HEK293 (cell line): Measurements from ENCODE around the gene SLF2.

Source experiments
- BCL11A ChIP-seq: fragments of 450-650 bp; formaldehyde crosslinking; IDR thresholded peaks from 2 replicates; pipeline ENCODE4 v1.5.1; 2016; ENCODE audit warnings: low read depth, missing biosample characterization, missing genetic modification characterization
- FEZF1 ChIP-seq: fragments of 450-650 bp; formaldehyde crosslinking; IDR thresholded peaks from 2 replicates; pipeline ENCODE4 v1.5.1; 2016; ENCODE audit warnings: missing biosample characterization, missing genetic modification characterization
- GLIS1 ChIP-seq: fragments of 450-650 bp; formaldehyde crosslinking; IDR thresholded peaks from 2 replicates; pipeline ENCODE4 v1.5.1; 2016; ENCODE audit warnings: missing biosample characterization, missing genetic modification characterization
- GLIS2 ChIP-seq: fragments of 450-650 bp; formaldehyde crosslinking; IDR thresholded peaks from 2 replicates; pipeline ENCODE4 v1.5.1; 2016; ENCODE audit warnings: missing biosample characterization, missing genetic modification characterization
- KLF9 ChIP-seq: fragments of 450-650 bp; formaldehyde crosslinking; IDR thresholded peaks from 2 replicates; pipeline ENCODE4 v1.5.1; 2016; ENCODE audit warnings: missing biosample characterization, missing genetic modification characterization, low read depth
- SCRT2 ChIP-seq: fragments of 450-650 bp; formaldehyde crosslinking; IDR thresholded peaks from 2 replicates; pipeline ENCODE4 v1.5.1; 2016; ENCODE audit warnings: missing biosample characterization, missing genetic modification characterization
- SP2 ChIP-seq: fragments of 450-650 bp; formaldehyde crosslinking; IDR thresholded peaks from 2 replicates; pipeline ENCODE4 v1.5.1; 2016; ENCODE audit warnings: missing biosample characterization, missing genetic modification characterization
- SP7 ChIP-seq: fragments of 450-650 bp; formaldehyde crosslinking; IDR thresholded peaks from 2 replicates; pipeline ENCODE4 v1.5.1; 2016; ENCODE audit warnings: missing biosample characterization, missing genetic modification characterization
- ZBTB48 ChIP-seq: fragments of 450-650 bp; formaldehyde crosslinking; IDR thresholded peaks from 2 replicates; pipeline ENCODE4 v1.5.1; 2016; ENCODE audit warnings: missing biosample characterization, missing genetic modification characterization
- ZFHX2 ChIP-seq: fragments of 450-650 bp; formaldehyde crosslinking; conservative IDR thresholded peaks from 2 replicates; pipeline ENCODE4 v1.5.1; 2016; ENCODE audit warnings: missing biosample characterization, missing genetic modification characterization
- ZFP37 ChIP-seq: fragments of 450-650 bp; formaldehyde crosslinking; IDR thresholded peaks from 2 replicates; pipeline ENCODE4 v1.5.1; 2016; ENCODE audit warnings: missing biosample characterization, missing genetic modification characterization
- ZNF10 ChIP-seq: fragments of 450-650 bp; formaldehyde crosslinking; IDR thresholded peaks from 2 replicates; pipeline ENCODE4 v1.5.1; 2017; ENCODE audit warnings: missing biosample characterization, missing genetic modification characterization
- ZNF114 ChIP-seq: fragments of 450-650 bp; formaldehyde crosslinking; IDR thresholded peaks from 2 replicates; pipeline ENCODE4 v1.5.0; 2017; ENCODE audit warnings: missing biosample characterization, missing genetic modification characterization
- ZNF140 ChIP-seq: fragments of 450-650 bp; formaldehyde crosslinking; IDR thresholded peaks from 2 replicates; pipeline ENCODE4 v1.5.1; 2016; ENCODE audit warnings: missing biosample characterization, missing genetic modification characterization
- ZNF2 ChIP-seq: fragments of 450-650 bp; formaldehyde crosslinking; IDR thresholded peaks from 2 replicates; pipeline ENCODE4 v1.5.1; 2016; ENCODE audit warnings: missing biosample characterization, missing genetic modification characterization
- ZNF354C ChIP-seq: fragments of 450-650 bp; formaldehyde crosslinking; IDR thresholded peaks from 2 replicates; pipeline ENCODE4 v1.5.1; 2016; ENCODE audit warnings: missing biosample characterization, missing genetic modification characterization, low read depth, borderline replicate concordance
- ZNF518A ChIP-seq: fragments of 450-650 bp; formaldehyde crosslinking; conservative IDR thresholded peaks from 2 replicates; pipeline ENCODE4 v1.5.1; 2016; ENCODE audit warnings: low read depth, missing biosample characterization, missing genetic modification characterization
- ZNF580 ChIP-seq: fragments of 450-650 bp; formaldehyde crosslinking; IDR thresholded peaks from 2 replicates; pipeline ENCODE4 v1.5.1; 2016; ENCODE audit warnings: missing biosample characterization, missing genetic modification characterization
- ZNF600 ChIP-seq: fragments of 450-650 bp; formaldehyde crosslinking; IDR thresholded peaks from 2 replicates; pipeline ENCODE4 v1.5.1; 2016; ENCODE audit warnings: missing biosample characterization, missing genetic modification characterization
- ZNF610 ChIP-seq: fragments of 450-650 bp; formaldehyde crosslinking; IDR thresholded peaks from 2 replicates; pipeline ENCODE4 v1.5.1; 2016; ENCODE audit warnings: missing biosample characterization, missing genetic modification characterization, borderline replicate concordance
- ZNF624 ChIP-seq: fragments of 450-650 bp; formaldehyde crosslinking; IDR thresholded peaks from 2 replicates; pipeline ENCODE4 v1.5.1; 2017; ENCODE audit warnings: missing biosample characterization, missing genetic modification characterization
- ZNF629 ChIP-seq: fragments of 450-650 bp; formaldehyde crosslinking; IDR thresholded peaks from 2 replicates; pipeline ENCODE4 v1.5.1; 2017; ENCODE audit warnings: missing biosample characterization, missing genetic modification characterization
- ZNF645 ChIP-seq: fragments of 450-650 bp; formaldehyde crosslinking; IDR thresholded peaks from 2 replicates; pipeline ENCODE4; 2016; ENCODE audit warnings: missing biosample characterization, missing genetic modification characterization
- TF ChIP-seq, protein P1 (sequence below): fragments of 450-650 bp; formaldehyde crosslinking; conservative IDR thresholded peaks from 2 replicates; pipeline ENCODE4 v1.5.1; 2016; ENCODE audit warnings: low read depth, missing biosample characterization, missing genetic modification characterization
- TF ChIP-seq, protein P2 (sequence below): fragments of 450-650 bp; formaldehyde crosslinking; IDR thresholded peaks from 2 replicates; pipeline ENCODE4 v1.5.1; 2016; ENCODE audit warnings: missing biosample characterization, missing genetic modification characterization
- TF ChIP-seq, protein P3 (sequence below): IDR thresholded peaks from 2 replicates; pipeline ENCODE4 v1.6.1; 2011; ENCODE audit warnings: mild to moderate bottlenecking, low read depth, low read length, borderline replicate concordance

The SLF2 gene

GRCh38 chr10:100986952-100987684, 74.4 kb downstream of the SLF2 start, which contains the start of the genes MRPL43 and TWNK (continued):
- TF ChIP-seq ZNF518A (tag by site-specific recombination): peak; percentile 99
- 0 out of 2 replicates have a peak, but pooled peaks have one; percentile 57 for TF ChIP-seq ZNF645
- peak; percentile 56; the same call in 1 of the 2 replicates for TF ChIP-seq ZNF2 (tag by site-specific recombination)
- peak; percentile 73; the same call in 1 of the 2 replicates for TF ChIP-seq ZNF600 (tag by site-specific recombination)
- TF ChIP-seq ZNF580 (tag by site-specific recombination): peak; percentile 72; the same call in 1 of the 2 replicates
- peak; percentile 69; the same call in 1 of the 2 replicates for TF ChIP-seq ZNF629 (tag by site-specific recombination)
- no peak for TF ChIP-seq ZNF140 (tag by site-specific recombination)
- peak; percentile 52 for TF ChIP-seq SP7
- peak; percentile 85 for TF ChIP-seq KLF9 (tag by site-specific recombination)
- TF ChIP-seq ZFP37 (tag by site-specific recombination): 0 out of 2 replicates have a peak, but pooled peaks have one; percentile 14
- TF ChIP-seq, protein P1, sequence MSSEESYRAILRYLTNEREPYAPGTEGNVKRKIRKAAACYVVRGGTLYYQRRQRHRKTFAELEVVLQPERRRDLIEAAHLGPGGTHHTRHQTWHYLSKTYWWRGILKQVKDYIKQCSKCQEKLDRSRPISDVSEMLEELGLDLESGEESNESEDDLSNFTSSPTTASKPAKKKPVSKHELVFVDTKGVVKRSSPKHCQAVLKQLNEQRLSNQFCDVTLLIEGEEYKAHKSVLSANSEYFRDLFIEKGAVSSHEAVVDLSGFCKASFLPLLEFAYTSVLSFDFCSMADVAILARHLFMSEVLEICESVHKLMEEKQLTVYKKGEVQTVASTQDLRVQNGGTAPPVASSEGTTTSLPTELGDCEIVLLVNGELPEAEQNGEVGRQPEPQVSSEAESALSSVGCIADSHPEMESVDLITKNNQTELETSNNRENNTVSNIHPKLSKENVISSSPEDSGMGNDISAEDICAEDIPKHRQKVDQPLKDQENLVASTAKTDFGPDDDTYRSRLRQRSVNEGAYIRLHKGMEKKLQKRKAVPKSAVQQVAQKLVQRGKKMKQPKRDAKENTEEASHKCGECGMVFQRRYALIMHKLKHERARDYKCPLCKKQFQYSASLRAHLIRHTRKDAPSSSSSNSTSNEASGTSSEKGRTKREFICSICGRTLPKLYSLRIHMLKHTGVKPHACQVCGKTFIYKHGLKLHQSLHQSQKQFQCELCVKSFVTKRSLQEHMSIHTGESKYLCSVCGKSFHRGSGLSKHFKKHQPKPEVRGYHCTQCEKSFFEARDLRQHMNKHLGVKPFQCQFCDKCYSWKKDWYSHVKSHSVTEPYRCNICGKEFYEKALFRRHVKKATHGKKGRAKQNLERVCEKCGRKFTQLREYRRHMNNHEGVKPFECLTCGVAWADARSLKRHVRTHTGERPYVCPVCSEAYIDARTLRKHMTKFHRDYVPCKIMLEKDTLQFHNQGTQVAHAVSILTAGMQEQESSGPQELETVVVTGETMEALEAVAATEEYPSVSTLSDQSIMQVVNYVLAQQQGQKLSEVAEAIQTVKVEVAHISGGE: peak; percentile 94
- no peak for TF ChIP-seq ZNF354C (tag by site-specific recombination)
- TF ChIP-seq, protein P2, sequence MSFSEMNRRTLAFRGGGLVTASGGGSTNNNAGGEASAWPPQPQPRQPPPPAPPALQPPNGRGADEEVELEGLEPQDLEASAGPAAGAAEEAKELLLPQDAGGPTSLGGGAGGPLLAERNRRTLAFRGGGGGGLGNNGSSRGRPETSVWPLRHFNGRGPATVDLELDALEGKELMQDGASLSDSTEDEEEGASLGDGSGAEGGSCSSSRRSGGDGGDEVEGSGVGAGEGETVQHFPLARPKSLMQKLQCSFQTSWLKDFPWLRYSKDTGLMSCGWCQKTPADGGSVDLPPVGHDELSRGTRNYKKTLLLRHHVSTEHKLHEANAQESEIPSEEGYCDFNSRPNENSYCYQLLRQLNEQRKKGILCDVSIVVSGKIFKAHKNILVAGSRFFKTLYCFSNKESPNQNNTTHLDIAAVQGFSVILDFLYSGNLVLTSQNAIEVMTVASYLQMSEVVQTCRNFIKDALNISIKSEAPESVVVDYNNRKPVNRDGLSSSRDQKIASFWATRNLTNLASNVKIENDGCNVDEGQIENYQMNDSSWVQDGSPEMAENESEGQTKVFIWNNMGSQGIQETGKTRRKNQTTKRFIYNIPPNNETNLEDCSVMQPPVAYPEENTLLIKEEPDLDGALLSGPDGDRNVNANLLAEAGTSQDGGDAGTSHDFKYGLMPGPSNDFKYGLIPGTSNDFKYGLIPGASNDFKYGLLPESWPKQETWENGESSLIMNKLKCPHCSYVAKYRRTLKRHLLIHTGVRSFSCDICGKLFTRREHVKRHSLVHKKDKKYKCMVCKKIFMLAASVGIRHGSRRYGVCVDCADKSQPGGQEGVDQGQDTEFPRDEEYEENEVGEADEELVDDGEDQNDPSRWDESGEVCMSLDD (tag by site-specific recombination): peak; percentile 57
- TF ChIP-seq FEZF1 (tag by site-specific recombination): no peak
- TF ChIP-seq SCRT2: no peak
- peak; percentile 94 for TF ChIP-seq SP2 (tag by site-specific recombination)
- TF ChIP-seq BCL11A (tag by site-specific recombination): 0 out of 2 replicates have a peak, but pooled peaks have one; percentile 21
- TF ChIP-seq ZNF114 (tag by site-specific recombination): no peak
- TF ChIP-seq ZFHX2 (tag by site-specific recombination): peak; percentile 59
- TF ChIP-seq ZBTB48 (tag by site-specific recombination): peak; percentile 85
- TF ChIP-seq GLIS2 (tag by site-specific recombination): peak; percentile 92
- TF ChIP-seq ZNF10: 0 out of 2 replicates have a peak, but pooled peaks have one; percentile 7
- TF ChIP-seq, protein P3, sequence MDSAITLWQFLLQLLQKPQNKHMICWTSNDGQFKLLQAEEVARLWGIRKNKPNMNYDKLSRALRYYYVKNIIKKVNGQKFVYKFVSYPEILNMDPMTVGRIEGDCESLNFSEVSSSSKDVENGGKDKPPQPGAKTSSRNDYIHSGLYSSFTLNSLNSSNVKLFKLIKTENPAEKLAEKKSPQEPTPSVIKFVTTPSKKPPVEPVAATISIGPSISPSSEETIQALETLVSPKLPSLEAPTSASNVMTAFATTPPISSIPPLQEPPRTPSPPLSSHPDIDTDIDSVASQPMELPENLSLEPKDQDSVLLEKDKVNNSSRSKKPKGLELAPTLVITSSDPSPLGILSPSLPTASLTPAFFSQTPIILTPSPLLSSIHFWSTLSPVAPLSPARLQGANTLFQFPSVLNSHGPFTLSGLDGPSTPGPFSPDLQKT: peak; percentile 51; the same call in 1 of the 2 replicates
- peak; percentile 61 for TF ChIP-seq GLIS1 (tag by site-specific recombination)
- TF ChIP-seq ZNF610 (tag by site-specific recombination): peak; percentile 69
- TF ChIP-seq ZNF624 (tag by site-specific recombination): no peak
